Vagina (tissue), 2 donors: ENCODE measurements around the gene NEDD4L.

ENCODE experiments used
- POLR2AphosphoS5 ChIP-seq, 2 donors: sonication (generic); formaldehyde crosslinking; IDR thresholded peaks; one replicate each; pipeline ENCODE4 v1.9.0; 2017; ENCODE audit warnings: antibody characterized with exemption in 2 of 2, mild to moderate bottlenecking in 2 of 2, low read depth in 1 of 2; ENCODE audit not compliant: insufficient read depth in 1 of 2
- TF ChIP-seq, protein P1 (sequence below), 3 experiments: fragments of 450-650 bp in 2 of 3; fragments of 200-600 bp in 1 of 3; sonication (generic) in 1 of 3; IDR thresholded peaks; one replicate each; pipeline ENCODE4 v1.5.1; 2017 to 2019; ENCODE audit warnings: antibody characterized with exemption in 3 of 3, mild to moderate bottlenecking in 2 of 3, moderate library complexity in 2 of 3

DNA sequence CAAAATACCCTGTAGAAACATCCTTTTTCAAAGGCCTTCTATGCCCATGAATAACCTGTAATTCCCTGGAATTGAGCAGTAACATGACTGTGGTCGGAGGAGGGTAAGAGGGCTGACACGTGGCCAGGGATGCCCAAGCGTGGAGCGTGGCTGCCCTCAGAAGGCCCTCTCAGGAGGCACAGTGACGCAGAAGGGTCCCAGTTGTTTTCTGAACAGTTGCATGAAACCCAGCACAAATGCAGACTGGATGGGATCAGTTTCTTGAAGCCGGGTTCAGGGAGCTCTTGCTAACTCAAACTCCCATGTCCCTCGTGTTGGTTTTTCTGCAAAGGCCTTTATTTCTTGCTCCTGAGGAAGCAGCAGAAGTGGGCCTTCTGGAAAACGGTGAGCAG lies 347.9 kb downstream of the NEDD4L start:
- TF ChIP-seq, protein P1, sequence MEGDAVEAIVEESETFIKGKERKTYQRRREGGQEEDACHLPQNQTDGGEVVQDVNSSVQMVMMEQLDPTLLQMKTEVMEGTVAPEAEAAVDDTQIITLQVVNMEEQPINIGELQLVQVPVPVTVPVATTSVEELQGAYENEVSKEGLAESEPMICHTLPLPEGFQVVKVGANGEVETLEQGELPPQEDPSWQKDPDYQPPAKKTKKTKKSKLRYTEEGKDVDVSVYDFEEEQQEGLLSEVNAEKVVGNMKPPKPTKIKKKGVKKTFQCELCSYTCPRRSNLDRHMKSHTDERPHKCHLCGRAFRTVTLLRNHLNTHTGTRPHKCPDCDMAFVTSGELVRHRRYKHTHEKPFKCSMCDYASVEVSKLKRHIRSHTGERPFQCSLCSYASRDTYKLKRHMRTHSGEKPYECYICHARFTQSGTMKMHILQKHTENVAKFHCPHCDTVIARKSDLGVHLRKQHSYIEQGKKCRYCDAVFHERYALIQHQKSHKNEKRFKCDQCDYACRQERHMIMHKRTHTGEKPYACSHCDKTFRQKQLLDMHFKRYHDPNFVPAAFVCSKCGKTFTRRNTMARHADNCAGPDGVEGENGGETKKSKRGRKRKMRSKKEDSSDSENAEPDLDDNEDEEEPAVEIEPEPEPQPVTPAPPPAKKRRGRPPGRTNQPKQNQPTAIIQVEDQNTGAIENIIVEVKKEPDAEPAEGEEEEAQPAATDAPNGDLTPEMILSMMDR (IDR thresholded peaks at IDR 0.05), result no peak
- TF ChIP-seq POLR2AphosphoS5 (IDR thresholded peaks at IDR 0.05; ENCODE audit: insufficient read depth in 1 of 2, low read depth in 1 of 2), result no peak
